HG03097 (cell line): Measurements from ENCODE around the gene PQBP1.

ENCODE experiments used
- ATAC-seq: cut with Tn5 transposase; IDR thresholded peaks from one replicate; pipeline ENCODE4 v1.9.1; 2021; ENCODE audit not compliant: unreplicated experiment, low FRiP score

Gene PQBP1

DNA sequence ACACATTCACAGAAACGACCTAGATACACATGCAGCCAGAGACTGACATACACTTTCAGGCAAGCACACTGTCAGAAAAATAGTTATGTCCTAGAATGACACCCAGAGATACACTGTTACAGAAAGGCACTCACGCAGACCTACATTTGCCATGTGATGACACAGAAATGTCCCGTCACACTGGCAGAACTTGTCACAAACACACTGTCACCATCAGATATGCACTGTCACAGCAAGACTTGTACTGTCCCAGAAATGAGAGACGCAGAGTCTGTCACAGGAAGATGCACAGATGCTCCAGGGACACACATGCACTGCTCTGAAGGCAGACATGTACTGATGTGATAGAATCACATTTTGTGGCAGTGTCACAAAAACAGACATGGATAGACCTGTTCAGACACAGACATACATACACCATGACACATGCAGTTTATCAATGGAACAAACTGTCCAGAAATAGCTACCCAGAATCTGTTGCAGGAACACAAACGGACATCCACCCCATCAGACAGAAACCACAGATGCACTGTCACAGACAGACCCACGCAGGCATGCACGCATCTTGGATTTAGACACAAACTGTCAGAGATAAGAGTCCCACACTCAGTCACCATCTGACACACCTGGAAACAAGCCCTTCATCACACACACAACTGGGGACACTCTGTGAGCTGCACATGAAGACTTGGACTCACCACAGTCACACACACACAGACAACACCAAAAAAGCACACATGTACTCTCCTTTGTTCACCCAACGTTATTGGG is 22.4 kb downstream of the PQBP1 start:
- no peak for ATAC-seq

GRCh38 chrX:48920718-48921104 is 23.0 kb downstream of the PQBP1 start:
- no peak for ATAC-seq

DNA sequence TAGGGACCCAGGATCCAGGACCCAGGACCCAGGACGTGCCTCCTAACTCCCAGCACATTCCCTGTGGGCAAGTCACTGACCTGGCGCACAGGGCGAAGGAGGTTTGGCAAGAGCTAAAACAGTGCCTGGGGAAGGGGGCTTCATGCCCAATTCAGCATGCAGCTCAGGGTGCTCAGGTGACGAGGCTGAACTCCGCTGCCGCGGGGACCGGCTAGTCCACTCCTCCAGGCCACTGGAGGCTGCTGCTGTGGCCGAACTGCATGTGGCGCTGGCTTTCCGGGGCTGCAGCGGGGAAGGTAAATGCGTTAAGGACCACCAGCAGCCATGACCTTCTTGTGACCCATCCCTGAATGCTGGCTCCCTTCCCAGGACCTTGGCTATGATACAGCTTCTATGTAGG is 26.0 kb downstream of the PQBP1 start:
- ATAC-seq = no peak

- ATAC-seq = no peak
These were observed 26.5 kb downstream of the PQBP1 start for GRCh38 chrX:48924270-48924669.

GRCh38 chrX:48927123-48927522 is 29.4 kb downstream of the PQBP1 start:
- no peak for ATAC-seq

- ATAC-seq = no peak
These were observed 30.1 kb downstream of the PQBP1 start for GRCh38 chrX:48927736-48928382.

GRCh38 chrX:48933757-48934156 is 36.0 kb downstream of the PQBP1 start:
- no peak for ATAC-seq

GRCh38 chrX:48934581-48935300 is 37.0 kb downstream of the PQBP1 start:
- ATAC-seq = no peak

- no peak for ATAC-seq
These were observed 37.6 kb downstream of the PQBP1 start for GRCh38 chrX:48935301-48935670.

DNA sequence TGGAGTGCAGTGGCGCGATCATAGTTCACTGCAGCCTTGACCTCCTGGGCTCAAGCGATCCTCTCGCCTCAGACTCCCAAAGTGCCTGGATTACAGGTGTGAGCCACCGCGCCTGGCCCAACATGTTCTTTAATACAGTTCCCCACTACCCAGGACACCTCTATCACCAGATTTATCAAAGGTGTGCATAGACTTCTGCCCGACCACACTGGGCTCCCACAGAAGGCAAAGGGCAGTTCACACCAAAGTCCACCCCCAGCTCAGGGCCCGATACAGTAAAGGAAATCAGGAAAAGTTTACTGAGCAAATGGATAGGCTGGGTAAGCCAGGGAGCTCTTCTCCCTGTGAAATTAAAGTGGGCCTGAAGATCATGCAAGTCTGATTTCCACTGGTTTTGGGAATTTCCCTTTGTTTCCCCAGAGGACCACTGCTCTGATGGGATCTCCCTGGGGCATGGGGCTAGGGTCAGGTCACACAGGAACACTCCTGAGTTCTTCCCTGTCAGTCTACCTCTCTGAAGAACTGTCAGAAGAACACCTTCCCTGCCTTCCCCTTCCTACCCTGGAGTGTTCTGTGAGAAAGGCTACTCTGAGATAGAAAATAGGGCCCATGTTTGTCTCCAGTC is 38.8 kb downstream of the PQBP1 start:
- ATAC-seq = peak; percentile 6

GRCh38 chrX:48937054-48937907 is 39.6 kb downstream of the PQBP1 start:
- peak; percentile 47 for ATAC-seq

- ATAC-seq = peak; percentile 46
These were observed 41.1 kb downstream of the PQBP1 start for GRCh38 chrX:48938721-48939425.

- ATAC-seq = no peak
These were observed 41.9 kb downstream of the PQBP1 start for GRCh38 chrX:48939524-48940228.

DNA sequence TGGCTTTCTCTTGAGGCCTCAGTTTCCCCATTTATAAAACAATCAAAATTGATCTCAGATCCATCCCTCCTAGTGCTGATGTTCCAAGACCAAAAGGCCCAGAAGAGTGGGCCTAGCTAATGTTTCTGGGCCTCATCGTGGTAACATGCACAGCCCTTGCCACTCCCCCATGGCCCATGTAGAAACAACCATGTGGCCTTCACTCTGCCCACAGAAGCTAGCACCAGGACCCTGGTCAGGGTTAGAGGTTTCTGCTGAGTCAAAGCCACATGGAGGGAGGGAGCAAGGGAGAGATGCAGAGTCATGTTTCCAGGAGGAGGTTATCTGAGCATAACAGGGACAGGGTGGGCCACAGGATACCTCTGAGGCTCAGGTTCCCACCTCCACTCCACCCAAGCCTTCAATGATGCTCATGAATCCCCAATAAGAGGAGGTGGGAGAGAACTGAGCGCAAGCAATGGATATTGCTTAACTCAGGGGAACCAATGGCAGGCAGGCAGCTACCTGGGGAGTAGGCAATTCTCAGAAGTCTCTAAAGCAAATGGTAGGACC is 42.8 kb downstream of the PQBP1 start:
- ATAC-seq = no peak

GRCh38 chrX:48942895-48943294 is 45.2 kb downstream of the PQBP1 start:
- ATAC-seq = no peak

DNA sequence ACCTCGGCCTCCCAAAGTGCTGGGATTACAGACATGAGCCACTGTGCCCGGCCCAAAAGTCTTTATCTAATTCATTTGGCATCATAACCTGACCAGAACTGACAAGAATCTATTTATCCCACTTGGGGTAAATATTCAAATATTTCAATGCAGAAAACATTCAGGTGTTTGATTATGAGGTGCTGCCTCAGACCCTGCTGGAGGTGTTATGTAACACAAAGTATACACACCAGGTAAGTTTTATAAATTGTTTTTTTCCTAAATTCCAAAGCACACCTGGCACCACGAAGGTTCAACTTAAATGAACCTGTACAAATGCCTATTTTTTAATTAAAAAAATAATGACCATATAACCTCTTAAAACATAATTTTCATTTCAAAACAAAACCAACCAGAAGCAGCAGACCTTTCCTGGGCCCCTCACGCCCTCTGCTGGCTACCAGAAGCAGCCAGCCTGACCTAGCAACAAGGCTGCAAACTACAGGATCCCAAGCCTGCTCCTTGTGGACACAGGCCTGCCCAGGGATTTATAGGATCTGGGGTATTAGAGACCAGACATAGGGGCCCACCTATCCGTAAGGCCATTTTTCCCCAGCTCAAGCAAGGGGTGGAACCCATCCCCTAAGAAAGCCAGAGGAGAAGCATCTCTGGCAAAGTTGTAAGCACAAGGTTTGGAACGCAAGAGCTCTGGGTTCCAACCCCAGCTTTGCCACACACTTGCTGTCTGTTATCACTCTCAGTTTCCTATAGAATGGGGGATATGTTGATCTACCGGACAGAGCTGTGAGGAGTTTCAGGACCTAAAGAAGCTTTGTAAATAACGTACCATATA is 48.0 kb downstream of the PQBP1 start:
- no peak for ATAC-seq

DNA sequence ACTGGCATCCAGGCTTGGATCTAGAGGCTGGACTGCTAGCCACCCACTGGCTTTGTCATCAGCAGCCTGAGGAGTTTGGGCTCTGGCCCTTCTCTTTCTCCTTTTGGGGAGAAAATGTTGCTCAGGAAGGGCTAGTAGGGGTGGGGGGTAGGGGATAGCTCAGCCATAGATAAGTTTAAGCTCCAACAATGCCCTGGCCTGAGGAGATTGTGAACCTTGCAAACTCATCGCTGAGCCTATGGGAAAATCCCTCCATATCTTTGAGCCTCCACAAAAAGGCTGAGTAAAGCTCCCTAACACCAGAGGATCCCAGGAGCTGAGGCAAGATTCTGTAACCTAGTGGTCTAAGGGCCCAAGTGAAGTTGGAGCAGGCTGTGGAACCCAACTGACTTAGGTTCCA is 50.9 kb downstream of the PQBP1 start:
- no peak for ATAC-seq
